ENCODE measurements around the gene ADAM12.

DNA sequence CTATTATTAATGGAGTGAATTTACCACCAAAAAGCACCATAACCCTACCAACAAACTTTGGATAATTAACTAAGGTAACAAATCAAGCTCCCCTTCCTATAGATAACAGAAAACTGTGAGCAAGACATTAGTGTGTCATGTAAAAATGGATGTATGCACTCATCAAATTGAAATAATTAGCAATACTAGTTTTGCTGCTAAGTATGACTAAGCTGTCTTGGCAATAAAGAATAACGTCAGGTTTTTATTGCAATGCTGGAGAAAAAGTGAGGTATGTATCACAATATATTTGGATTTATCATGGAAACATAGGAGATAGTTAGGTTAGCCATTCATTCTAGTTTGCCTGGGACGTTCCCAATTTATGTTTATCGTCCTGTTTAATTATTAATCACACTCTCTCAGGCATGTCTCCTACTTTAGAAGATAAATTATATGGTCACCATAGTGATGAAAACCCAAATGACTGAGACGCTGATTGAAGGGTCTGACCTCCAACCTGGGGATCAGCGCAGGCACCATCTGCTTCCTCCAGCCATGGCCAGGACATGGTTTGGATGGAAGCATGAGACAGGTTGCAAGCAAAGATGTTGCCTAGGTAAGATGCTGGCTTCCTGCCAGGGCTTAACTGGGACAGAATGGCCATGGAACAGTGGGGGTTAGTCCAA lies 366.3 kb downstream of the ADAM12 start:
- TF ChIP-seq, protein P1, sequence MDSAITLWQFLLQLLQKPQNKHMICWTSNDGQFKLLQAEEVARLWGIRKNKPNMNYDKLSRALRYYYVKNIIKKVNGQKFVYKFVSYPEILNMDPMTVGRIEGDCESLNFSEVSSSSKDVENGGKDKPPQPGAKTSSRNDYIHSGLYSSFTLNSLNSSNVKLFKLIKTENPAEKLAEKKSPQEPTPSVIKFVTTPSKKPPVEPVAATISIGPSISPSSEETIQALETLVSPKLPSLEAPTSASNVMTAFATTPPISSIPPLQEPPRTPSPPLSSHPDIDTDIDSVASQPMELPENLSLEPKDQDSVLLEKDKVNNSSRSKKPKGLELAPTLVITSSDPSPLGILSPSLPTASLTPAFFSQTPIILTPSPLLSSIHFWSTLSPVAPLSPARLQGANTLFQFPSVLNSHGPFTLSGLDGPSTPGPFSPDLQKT (IDR thresholded peaks at IDR 0.05; ENCODE audit: borderline replicate concordance, low read depth, low read length) = no peak
- TF ChIP-seq, protein P2, sequence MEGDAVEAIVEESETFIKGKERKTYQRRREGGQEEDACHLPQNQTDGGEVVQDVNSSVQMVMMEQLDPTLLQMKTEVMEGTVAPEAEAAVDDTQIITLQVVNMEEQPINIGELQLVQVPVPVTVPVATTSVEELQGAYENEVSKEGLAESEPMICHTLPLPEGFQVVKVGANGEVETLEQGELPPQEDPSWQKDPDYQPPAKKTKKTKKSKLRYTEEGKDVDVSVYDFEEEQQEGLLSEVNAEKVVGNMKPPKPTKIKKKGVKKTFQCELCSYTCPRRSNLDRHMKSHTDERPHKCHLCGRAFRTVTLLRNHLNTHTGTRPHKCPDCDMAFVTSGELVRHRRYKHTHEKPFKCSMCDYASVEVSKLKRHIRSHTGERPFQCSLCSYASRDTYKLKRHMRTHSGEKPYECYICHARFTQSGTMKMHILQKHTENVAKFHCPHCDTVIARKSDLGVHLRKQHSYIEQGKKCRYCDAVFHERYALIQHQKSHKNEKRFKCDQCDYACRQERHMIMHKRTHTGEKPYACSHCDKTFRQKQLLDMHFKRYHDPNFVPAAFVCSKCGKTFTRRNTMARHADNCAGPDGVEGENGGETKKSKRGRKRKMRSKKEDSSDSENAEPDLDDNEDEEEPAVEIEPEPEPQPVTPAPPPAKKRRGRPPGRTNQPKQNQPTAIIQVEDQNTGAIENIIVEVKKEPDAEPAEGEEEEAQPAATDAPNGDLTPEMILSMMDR (tag by site-specific recombination; IDR thresholded peaks at IDR 0.05) = no peak
- TF ChIP-seq SALL2 (tag by site-specific recombination; IDR thresholded peaks at IDR 0.05; ENCODE audit: borderline replicate concordance) (no peak), ZNF654 (tag by site-specific recombination; IDR thresholded peaks at IDR 0.05; ENCODE audit: low read depth) (no peak), TRIM28 (IDR thresholded peaks at IDR 0.05; ENCODE audit: borderline replicate concordance, low read length) (no peak), ZNF274 (IDR thresholded peaks at IDR 0.05; ENCODE audit: low read length) (no peak), ZNF274 (tag by site-specific recombination; IDR thresholded peaks at IDR 0.05; ENCODE audit: borderline replicate concordance) (no peak), SP7 (tag by site-specific recombination; IDR thresholded peaks at IDR 0.05) (no peak), OSR2 (tag by site-specific recombination; IDR thresholded peaks at IDR 0.05) (no peak), ZBTB7A (tag by site-specific recombination; IDR thresholded peaks at IDR 0.05; ENCODE audit: low read depth) (no peak), MZF1 (tag by site-specific recombination; IDR thresholded peaks at IDR 0.05; ENCODE audit: borderline replicate concordance) (no peak), ZNF138 (tag by site-specific recombination; IDR thresholded peaks at IDR 0.05; ENCODE audit: borderline replicate concordance) (no peak), KLF16 (tag by site-specific recombination; IDR thresholded peaks at IDR 0.05) (no peak)
- TF ChIP-seq, protein P3, sequence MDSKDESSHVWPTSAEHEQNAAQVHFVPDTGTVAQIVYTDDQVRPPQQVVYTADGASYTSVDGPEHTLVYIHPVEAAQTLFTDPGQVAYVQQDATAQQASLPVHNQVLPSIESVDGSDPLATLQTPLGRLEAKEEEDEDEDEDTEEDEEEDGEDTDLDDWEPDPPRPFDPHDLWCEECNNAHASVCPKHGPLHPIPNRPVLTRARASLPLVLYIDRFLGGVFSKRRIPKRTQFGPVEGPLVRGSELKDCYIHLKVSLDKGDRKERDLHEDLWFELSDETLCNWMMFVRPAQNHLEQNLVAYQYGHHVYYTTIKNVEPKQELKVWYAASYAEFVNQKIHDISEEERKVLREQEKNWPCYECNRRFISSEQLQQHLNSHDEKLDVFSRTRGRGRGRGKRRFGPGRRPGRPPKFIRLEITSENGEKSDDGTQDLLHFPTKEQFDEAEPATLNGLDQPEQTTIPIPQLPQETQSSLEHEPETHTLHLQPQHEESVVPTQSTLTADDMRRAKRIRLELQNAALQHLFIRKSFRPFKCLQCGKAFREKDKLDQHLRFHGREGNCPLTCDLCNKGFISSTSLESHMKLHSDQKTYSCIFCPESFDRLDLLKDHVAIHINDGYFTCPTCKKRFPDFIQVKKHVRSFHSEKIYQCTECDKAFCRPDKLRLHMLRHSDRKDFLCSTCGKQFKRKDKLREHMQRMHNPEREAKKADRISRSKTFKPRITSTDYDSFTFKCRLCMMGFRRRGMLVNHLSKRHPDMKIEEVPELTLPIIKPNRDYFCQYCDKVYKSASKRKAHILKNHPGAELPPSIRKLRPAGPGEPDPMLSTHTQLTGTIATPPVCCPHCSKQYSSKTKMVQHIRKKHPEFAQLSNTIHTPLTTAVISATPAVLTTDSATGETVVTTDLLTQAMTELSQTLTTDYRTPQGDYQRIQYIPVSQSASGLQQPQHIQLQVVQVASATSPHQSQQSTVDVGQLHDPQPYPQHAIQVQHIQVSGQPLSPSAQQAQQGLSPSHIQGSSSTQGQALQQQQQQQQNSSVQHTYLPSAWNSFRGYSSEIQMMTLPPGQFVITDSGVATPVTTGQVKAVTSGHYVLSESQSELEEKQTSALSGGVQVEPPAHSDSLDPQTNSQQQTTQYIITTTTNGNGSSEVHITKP (tag by site-specific recombination; IDR thresholded peaks at IDR 0.05) = no peak
